ENCODE data around the gene NKX1-1.

Gene NKX1-1

GRCh38 chr4:1416051-1416947 lies 10.1 kb upstream of the NKX1-1 start:
- no peak for DNase-seq

DNA sequence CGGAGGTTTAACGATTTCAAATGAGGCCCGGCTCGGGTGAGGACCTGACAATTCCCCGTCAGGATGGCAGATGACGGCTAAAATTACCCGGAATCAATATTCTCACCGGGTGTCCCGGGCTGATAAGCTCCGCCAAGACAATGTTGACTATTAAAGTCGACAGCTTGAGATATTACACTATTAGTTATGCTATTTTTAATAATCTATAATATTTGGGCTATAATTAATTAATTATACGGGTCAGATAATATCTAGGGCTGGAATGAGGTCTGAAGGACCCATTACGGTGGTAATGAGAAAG lies 9.4 kb upstream of the NKX1-1 start:
- DNase-seq: no peak

- no peak for DNase-seq
These were observed 8.8 kb upstream of the NKX1-1 start for GRCh38 chr4:1414831-1415680.

- no peak for DNase-seq
These were observed 7.6 kb upstream of the NKX1-1 start for GRCh38 chr4:1413687-1414479.

- DNase-seq: no peak
These were observed 7.0 kb upstream of the NKX1-1 start for GRCh38 chr4:1413204-1413663.

GRCh38 chr4:1412376-1413203 lies 6.3 kb upstream of the NKX1-1 start:
- no peak for DNase-seq

DNA sequence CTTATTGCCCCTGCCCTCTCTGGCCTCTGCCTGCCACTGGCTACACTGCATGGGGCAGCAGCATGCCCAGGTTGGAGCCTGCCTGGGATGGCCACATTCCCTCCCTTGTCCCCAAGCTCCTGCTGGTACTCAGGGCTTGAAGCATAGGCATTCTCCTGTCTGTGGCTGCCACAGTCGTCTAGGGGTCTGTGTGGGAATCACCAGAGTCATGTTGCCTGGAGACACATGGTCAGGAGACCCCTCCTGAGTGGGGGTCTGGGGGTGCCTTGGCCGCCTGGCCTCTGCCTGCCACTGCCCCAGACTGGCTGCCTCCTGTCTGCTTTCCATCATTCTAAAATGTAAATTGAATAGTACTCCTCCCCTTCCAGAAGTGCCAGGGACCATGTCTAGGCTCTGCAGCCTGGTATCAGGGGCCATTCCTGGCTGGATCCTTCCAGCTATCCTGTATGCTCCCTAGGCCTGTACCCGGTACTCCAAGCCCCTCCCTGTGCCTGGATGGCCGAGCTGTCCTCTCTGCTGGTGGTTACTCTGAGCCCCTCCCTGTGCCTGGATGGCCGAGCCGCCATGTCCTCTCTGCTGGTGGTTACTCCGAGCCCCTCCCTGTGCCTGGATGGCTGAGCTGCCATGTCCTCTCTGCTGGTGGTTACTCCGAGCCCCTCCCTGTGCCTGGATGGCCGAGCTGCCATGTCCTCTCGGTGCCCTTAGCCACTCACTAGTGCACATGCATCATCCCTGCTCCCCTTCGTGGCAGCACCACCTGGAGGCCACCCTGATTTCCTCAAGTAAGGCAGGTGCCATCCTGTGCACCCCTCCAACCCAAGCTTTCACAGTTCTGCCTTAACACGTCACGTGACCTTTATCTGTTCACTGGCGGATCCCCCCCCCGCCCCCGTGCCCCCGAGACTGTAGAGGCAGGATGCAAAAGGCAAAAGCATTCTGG lies 5.5 kb upstream of the NKX1-1 start:
- no peak for DNase-seq

DNA sequence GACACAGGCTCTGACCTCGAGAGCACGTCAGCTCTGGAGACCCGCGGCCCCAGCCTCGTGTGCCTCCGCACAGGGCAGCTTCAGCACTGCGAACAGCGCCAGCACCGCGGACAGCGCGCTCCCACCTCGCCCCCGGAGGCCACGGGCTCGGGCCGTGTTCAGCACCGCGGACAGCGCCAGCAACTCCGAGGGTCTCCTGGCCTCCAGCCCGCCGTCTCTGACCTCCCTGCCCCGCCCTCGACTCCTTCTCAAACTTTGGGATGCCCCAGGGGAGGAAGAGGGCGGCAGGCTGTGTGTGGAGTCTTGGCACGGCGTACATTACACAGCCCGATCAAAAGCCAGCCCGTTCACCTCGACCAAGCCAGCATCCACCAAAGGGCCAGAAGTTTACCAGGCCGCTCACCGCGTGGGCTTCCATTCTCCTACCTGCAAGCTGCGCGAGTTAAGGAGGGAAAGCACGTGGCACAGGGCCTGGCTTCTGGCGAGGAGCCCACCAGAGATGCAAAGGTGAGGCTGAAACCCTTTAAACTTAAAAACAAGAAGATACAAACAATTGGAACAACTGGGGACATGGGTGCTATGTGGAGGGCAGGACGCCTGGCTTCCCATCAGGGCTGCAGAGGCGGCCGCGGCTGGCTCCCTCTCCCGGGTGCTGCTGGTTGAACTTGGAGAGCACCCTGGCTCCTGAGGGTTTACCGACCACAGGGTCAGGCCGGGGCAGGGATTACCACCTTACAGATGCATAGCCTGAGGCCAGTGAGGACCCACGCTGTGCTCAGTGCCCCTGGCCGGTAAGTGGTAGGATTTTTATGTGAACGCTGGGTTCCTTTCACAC lies 4.5 kb upstream of the NKX1-1 start:
- DNase-seq: peak in 1 of 2 donors; percentile 47

DNA sequence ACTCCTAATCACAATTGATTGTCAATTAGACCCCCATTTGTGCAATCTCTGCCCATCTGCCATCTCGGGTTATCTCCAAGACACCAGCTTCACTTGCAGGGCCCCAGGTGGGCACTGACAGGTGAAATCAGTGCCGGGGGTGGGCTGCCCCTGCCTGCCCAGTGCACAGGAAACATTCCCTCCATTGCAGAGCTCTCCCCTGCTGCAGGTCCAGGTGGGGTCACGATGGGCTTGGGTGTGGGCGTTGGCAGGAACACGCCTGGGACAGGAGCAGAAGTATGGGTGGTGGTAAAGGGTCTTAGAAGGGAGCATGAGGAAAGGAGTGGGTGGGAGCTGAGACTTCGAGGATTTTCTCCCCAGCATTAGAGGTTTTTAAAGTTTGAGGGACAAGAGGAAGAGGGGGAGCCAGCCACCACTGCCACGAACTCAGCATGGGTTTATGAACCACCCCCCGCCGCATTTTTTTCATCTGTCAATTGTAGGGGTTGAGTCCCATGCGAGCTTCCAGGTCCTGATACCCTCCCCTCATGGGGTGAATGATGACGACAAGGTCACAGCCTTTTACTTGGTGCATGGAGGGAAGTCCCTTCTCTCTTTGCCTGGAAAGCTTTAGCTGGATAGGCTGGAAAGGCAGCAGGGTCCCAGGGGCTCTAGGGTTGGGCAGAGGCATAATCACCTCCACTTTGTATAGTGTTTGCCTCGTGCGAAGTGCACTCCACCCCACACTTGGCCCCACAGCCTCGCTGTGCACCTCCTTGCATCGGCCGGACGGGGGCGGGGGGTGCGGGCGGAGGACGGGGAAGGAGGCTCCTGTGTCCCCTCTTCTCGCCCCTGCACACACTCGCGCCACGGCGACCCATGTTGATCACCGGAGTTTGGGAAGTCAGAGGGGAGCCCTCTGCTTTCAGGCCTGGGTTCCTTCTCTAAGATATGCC lies 3.5 kb upstream of the NKX1-1 start:
- no peak for DNase-seq

DNA sequence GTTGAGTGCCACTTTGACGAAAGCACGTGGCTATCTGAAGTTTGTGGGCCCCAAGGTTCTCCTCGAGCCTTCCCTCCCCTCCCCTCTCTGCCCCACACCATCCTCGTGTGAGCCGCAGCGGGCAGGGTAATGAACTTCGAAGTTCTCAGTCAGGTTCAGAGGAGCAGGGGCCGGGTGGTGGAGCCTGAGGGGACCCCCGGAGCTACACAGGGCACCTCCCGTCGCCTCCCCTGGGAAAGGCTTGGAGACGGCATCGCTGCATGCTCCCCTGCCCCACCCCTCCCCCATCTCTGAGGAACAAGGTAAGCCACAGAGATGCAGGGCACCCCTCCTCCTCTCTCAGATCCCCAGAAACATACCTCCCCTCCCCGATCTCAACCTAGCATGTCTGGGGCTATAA lies 2.8 kb upstream of the NKX1-1 start:
- no peak for DNase-seq

DNA sequence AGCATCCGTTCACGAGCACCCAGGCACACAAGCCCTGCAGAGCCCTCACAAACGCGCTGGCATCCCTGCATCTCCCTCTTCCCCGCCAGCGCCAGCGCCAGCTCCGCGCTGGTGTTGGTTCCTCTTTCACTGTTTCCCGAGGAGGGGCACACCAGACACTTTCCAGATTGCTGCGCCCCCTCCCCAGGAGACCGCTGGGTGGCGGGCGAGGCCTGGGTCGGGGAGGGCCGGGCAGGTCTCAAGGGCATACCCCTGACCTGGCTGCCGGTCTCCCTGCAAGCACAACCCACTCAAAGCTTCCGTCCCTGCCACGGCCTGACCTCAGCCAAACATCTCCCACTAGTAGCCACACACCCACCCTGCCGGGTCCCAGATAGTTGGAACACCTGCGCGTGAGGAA lies 2.2 kb upstream of the NKX1-1 start:
- DNase-seq: no peak

- no peak for DNase-seq
These were observed 1.6 kb upstream of the NKX1-1 start for GRCh38 chr4:1407657-1408333.

- DNase-seq: no peak
These were observed 877 bp upstream of the NKX1-1 start for GRCh38 chr4:1406981-1407656.

DNA sequence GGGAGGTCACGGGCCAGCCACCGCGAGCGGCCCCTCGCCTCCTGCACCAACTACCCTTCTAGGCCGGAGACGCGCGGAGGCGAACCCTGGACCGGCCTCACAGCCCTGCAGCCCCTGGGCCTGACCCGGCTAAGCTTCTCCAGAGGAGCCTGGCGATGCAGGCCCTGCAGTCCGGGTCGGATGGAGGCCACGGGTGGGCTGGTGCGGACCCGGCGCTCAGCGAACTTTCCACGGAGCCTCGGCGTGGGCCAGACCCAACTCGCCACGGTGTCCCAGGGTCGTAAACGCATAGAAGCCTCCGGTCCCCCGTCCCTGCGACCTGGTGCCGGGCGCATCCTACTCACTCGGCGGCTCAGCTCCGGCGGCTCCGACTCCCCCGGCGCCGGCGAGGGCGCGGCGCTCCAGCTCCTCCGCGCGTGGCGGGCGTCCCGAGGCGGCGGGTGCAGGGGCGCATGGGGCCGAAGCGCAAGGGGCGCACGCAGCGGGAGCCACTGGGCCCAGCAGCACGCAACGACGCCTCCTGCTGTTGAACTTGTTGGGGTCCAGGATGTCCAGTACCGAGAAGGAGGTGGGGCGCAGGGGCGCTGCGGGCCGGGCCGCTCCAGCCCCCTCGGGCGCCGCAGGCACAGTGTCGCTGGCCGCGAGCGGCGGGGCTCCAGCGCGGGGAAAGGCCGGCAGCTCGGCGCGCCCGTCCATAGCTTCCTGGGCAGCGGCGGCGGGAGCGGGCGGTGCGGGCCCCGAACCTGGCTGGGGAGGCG lies 427 bp downstream of the NKX1-1 start:
- DNase-seq: no peak

GRCh38 chr4:1405254-1405635 lies 997 bp downstream of the NKX1-1 start:
- no peak for DNase-seq

- DNase-seq: no peak
These were observed 1.5 kb downstream of the NKX1-1 start for GRCh38 chr4:1404573-1405253.

All from inflammatory macrophage (primary cell).